NT2/D1 (cell line): ENCODE measurements around the gene CDH12.

Source experiments
- SUZ12 ChIP-seq: IDR thresholded peaks from 2 replicates; pipeline ENCODE4 v1.6.1; 2011; ENCODE audit not compliant: insufficient read length, insufficient read depth; ENCODE audit errors: extremely low read depth
- ZNF274 ChIP-seq: IDR thresholded peaks from 2 replicates; pipeline ENCODE4 v1.6.1; 2011; ENCODE audit warnings: mild to moderate bottlenecking, low read depth, low read length

DNA sequence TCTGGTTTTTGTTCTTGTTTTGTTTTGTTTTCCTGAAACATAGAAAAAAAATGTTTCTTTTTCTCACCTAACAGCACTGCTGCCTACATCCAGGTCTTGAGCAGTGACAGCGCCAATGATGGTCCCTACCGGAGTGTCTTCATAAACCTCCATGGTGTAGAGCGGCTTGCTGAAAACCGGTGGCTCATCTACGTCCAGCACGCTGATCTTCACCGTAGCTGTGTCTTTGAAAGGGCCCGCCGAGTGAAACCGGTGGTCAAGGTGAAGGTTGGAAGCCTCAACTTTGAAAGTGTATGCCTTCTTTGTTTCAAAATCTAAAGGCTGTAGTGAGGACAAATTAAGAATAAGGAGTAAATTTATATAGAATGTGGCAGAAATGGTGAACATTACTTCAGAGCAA is 1051.0 kb downstream of the CDH12 start:
- TF ChIP-seq SUZ12 (no peak), ZNF274 (no peak)
